Karpas-422 (cell line): ENCODE results near the gene MME. TPM values are rescaled to one million over a fixed set of nuclear protein-coding genes. Genes with fewer than 3 reads are reported as not detected.
A peak's percentile ranks its signal among the peaks of the same experiment; 100 is the strongest.
"Not testable (repeated sequence)": the region's sequence is repeated elsewhere in the genome, so short reads cannot be mapped to it uniquely, and the experiment has no call there.

ENCODE experiments used
- DNase-seq: peaks from one replicate; pipeline ENCODE4 v3.0.0-alpha.2; 2015
- H2AFZ ChIP-seq: fragments of 200-600 bp; sonication (generic); 2 replicates; pipeline ENCODE4 v1.6.1; 2014; ENCODE audit warnings: antibody characterized with exemption, low read length, mixed read lengths
- H3K27ac ChIP-seq: fragments of 200-600 bp; sonication (generic); 2 replicates; pipeline ENCODE4 v1.5.1; 2014; ENCODE audit warnings: mild to moderate bottlenecking, low read length, moderate library complexity
- H3K27me3 ChIP-seq: fragments of 200-600 bp; sonication (generic); 2 replicates; pipeline ENCODE4 v1.6.1; 2014; ENCODE audit warnings: low read length, mixed read lengths
- H3K36me3 ChIP-seq: fragments of 200-600 bp; sonication (generic); 2 replicates; pipeline ENCODE4 v1.6.1; 2014; ENCODE audit warnings: low read length, mixed read lengths; ENCODE audit not compliant: insufficient read depth
- H3K4me1 ChIP-seq: fragments of 200-600 bp; sonication (generic); 2 replicates; pipeline ENCODE4 v1.6.1; 2014; ENCODE audit warnings: mild to moderate bottlenecking, low read length, mixed read lengths
- H3K4me2 ChIP-seq: fragments of 200-600 bp; sonication (generic); 2 replicates; pipeline ENCODE4 v1.6.1; 2014; ENCODE audit warnings: low read length, low read depth, mild to moderate bottlenecking; ENCODE audit not compliant: poor library complexity, severe bottlenecking
- H3K4me3 ChIP-seq: fragments of 200-600 bp; sonication (generic); 2 replicates; pipeline ENCODE4 v1.5.1; 2014; ENCODE audit warnings: mild to moderate bottlenecking, antibody characterized with exemption, low read length, mixed read lengths
- H3K79me2 ChIP-seq: fragments of 200-600 bp; sonication (generic); 2 replicates; pipeline ENCODE4 v1.6.1; 2014; ENCODE audit warnings: mild to moderate bottlenecking, low read length, mixed read lengths
- H3K9ac ChIP-seq: fragments of 200-600 bp; sonication (generic); 2 replicates; pipeline ENCODE4 v1.6.0; 2014; ENCODE audit warnings: low read length
- H3K9me2 ChIP-seq: fragments of 200-600 bp; sonication (generic), shearing (Covaris generic); replicated peaks from 2 replicates; pipeline ENCODE4 v1.6.0; 2014; ENCODE audit warnings: mild to moderate bottlenecking, low read length, moderate library complexity; ENCODE audit not compliant: insufficient read depth
- H3K9me3 ChIP-seq: fragments of 300-700, 200-600 bp; sonication (generic); 2 replicates; pipeline ENCODE4 v1.6.1; 2014; ENCODE audit warnings: low read length, mixed read lengths
- H4K20me1 ChIP-seq: fragments of 200-600 bp; sonication (generic); 2 replicates; pipeline ENCODE4 v1.6.1; 2014; ENCODE audit warnings: mild to moderate bottlenecking, antibody characterized with exemption, low read length, low read depth; ENCODE audit not compliant: insufficient read depth
- total RNA-seq: library from RNA; depleted of rRNA; stranded (reverse); fragments of >200 nt; shearing (Covaris generic); gene quantifications from 2 replicates; pipeline ENCODE4 v1.2.3, GENCODE V29; 2014; ENCODE audit warnings: low replicate concordance

The MME gene
- total RNA-seq, 1 experiment from 2014 or later = 196 TPM

DNA sequence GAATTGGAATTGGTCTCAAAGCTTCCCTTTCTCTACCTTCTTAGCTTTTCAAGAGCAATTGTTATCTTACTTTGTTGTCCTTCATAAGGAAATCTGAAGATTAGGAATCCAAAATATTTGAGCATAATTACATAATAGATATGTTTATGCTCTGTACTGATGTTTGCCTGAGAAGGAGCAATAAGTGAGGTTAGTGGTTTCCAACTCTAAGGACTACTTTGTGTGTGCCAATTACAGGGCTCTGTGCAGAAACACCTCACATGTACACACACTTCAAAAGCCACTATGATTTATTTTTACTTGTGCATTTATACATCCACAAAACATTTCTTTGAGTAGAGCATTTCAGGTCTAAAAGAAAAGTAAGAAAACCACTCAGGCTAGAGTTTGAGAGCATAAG, 49.9 kb downstream of the MME start:
- Histone ChIP-seq H3K27me3 (no peaks in the 10 kb centered on the region), H3K79me2 (peaks cover 50% of the 10 kb centered on the region), H3K27ac (peak overlapping the region; percentile 75), H3K9me2 (no peaks in the 10 kb centered on the region), H4K20me1 (no peaks in the 10 kb centered on the region), H2AFZ (no peak overlapping the region), H3K9ac (peak overlapping the region; percentile 12), H3K9me3 (no peaks in the 10 kb centered on the region), H3K4me2 (peak overlapping the region; percentile 61), H3K4me1 (peaks cover 49% of the 10 kb centered on the region), H3K4me3 (no peak overlapping the region), H3K36me3 (peaks cover 37% of the 10 kb centered on the region)
- no peak for DNase-seq

DNA sequence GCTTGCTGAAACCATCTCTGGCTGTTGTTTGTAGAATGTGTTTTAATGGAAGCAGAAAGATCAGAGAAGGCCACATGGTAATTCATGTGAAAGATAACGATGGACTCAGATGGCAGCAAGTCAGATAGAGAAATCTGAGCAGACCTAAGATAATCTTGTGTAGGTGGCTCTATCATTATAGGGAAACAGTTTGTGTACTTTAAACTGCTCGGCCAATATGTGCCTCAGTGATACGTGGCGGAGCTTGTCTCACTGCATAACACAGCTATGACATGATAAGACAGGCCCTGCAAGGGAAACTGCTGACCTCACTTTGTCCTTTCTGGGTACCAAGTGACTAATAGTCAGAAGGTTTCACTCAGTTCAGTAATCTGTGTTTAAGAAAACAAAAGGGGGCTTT, 51.0 kb downstream of the MME start:
- H3K4me2 ChIP-seq = peak overlapping the region; percentile 61
- H3K27ac ChIP-seq = peak overlapping the region; percentile 75
- no peaks in the 10 kb centered on the region for H3K27me3 ChIP-seq
- H3K4me3 ChIP-seq = no peak overlapping the region
- H3K9ac ChIP-seq = no peak overlapping the region
- DNase-seq = no peak
- H3K4me1 ChIP-seq = peaks cover 49% of the 10 kb centered on the region
- H3K36me3 ChIP-seq = peaks cover 32% of the 10 kb centered on the region
- no peaks in the 10 kb centered on the region for H3K9me2 ChIP-seq
- no peaks in the 10 kb centered on the region for H4K20me1 ChIP-seq
- no peaks in the 10 kb centered on the region for H3K9me3 ChIP-seq
- peaks cover 57% of the 10 kb centered on the region for H3K79me2 ChIP-seq
- no peak overlapping the region for H2AFZ ChIP-seq

DNA sequence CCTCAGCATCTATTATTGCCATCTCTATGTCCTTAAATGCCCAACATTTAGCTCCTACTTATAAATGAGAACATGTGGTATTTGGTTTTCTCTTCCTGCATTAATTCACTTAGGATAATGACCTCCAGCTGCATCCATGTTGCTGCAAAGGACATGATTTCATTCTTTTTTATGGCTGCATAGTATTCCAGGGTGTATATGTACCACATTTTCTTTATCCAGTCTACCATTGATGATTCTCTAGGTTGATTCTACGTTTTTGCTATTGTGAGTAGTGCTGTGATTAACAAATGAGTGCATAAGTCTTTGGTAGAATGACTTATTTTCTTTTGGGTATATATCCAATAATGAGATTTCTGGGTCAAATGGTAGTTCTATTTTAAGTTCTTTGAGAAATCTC, 54.2 kb downstream of the MME start:
- not testable (repeated sequence) for H3K4me3 ChIP-seq, H3K27ac ChIP-seq

DNA sequence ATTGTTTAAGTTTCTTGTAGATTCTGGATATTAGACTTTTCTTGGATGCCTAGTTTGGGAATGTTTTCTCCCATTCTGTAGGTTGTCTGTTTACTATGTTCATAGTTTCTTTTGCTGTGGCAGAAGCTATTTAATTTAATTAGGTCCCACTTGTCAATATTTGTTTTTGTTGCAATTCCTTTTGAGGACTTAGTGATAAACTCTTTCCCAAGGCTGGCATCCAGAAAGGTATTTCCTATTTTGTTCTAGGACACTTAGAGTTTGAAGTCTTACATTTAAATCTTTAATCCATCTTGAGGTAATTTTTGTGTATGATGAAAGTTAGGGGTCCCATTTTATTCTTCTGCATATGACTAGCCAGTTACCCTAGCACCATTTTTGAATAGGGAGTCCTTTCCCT, 54.9 kb downstream of the MME start:
- Histone ChIP-seq H3K79me2 (peaks cover 46% of the 10 kb centered on the region), H3K9me2 (no peaks in the 10 kb centered on the region), H3K4me1 (peaks cover 17% of the 10 kb centered on the region), H2AFZ (no peak overlapping the region), H3K4me3 (no peak overlapping the region), H3K36me3 (peaks cover 24% of the 10 kb centered on the region), H3K27me3 (no peaks in the 10 kb centered on the region), H3K27ac (no peak overlapping the region), H3K9me3 (no peaks in the 10 kb centered on the region), H3K9ac (no peak overlapping the region), H3K4me2 (no peak overlapping the region), H4K20me1 (no peaks in the 10 kb centered on the region)
- no peak for DNase-seq

More for the DNA sequence above, 54.2 kb downstream of the MME start:
- peaks cover 24% of the 10 kb centered on the region for H3K4me1 ChIP-seq
- not testable (repeated sequence) for H3K27me3 ChIP-seq, H3K4me2 ChIP-seq, H3K9ac ChIP-seq, H3K9me3 ChIP-seq, DNase-seq, H3K9me2 ChIP-seq, H2AFZ ChIP-seq, H4K20me1 ChIP-seq
- H3K79me2 ChIP-seq = peaks cover 48% of the 10 kb centered on the region
- peaks cover 29% of the 10 kb centered on the region for H3K36me3 ChIP-seq

DNA sequence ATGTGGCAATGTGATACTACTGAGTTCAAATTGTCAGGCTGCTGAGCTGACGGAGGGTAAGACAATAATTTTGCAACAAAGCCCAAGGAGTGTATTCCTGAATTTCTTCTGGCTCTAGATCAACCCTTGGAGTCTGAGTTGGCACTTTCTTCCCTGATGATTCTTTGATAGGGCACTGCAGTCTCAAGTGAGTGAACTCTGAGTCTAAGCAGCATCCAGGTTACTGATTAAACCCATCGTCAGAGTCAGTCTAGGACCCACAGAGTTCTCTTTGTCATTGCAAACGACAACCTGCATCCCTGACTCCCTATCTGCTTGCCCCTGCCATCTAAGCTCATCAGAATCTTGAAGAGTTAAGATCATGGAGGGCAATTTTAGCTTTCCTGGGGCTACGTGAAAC, 58.6 kb downstream of the MME start:
- no peaks in the 10 kb centered on the region for H3K9me3 ChIP-seq
- H3K36me3 ChIP-seq = peaks cover 28% of the 10 kb centered on the region
- H2AFZ ChIP-seq = no peak overlapping the region
- no peak overlapping the region for H3K27ac ChIP-seq
- H3K4me1 ChIP-seq = peaks cover 5% of the 10 kb centered on the region; the same call in 1 of the 2 replicates
- no peak overlapping the region for H3K4me3 ChIP-seq
- DNase-seq = no peak
- H3K4me2 ChIP-seq = no peak overlapping the region
- no peak overlapping the region for H3K9ac ChIP-seq
- H3K9me2 ChIP-seq = no peaks in the 10 kb centered on the region
- peaks cover 22% of the 10 kb centered on the region for H3K79me2 ChIP-seq
- H3K27me3 ChIP-seq = no peaks in the 10 kb centered on the region
- no peaks in the 10 kb centered on the region for H4K20me1 ChIP-seq

DNA sequence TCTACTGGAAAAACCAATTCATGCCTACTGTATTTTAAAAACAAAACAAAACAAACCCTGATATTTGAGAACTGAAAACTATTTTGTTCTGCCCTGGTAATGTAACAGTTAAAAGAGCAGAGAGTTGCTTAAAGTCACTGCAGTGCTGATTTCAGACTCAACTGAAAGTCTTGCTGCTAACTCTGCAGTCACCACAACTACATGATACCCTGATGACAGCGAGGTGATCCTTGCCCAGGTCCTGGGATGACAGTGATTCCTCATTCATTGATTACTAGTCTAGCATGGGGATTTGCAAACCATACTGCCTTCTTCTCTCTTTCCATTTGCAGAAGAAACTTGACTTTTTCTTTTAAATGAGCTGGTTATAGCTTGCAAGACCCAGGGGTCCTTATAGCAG, 67.5 kb downstream of the MME start:
- H3K27ac ChIP-seq = no peak overlapping the region
- H3K27me3 ChIP-seq = no peaks in the 10 kb centered on the region
- peaks cover 76% of the 10 kb centered on the region for H3K36me3 ChIP-seq
- H3K4me3 ChIP-seq = no peak overlapping the region
- no peaks in the 10 kb centered on the region for H4K20me1 ChIP-seq
- no peaks in the 10 kb centered on the region for H3K79me2 ChIP-seq
- no peak overlapping the region for H3K4me2 ChIP-seq
- H3K9me2 ChIP-seq = no peaks in the 10 kb centered on the region
- H2AFZ ChIP-seq = no peak overlapping the region
- DNase-seq = no peak
- no peaks in the 10 kb centered on the region for H3K4me1 ChIP-seq
- no peak overlapping the region for H3K9ac ChIP-seq
- no peaks in the 10 kb centered on the region for H3K9me3 ChIP-seq

DNA sequence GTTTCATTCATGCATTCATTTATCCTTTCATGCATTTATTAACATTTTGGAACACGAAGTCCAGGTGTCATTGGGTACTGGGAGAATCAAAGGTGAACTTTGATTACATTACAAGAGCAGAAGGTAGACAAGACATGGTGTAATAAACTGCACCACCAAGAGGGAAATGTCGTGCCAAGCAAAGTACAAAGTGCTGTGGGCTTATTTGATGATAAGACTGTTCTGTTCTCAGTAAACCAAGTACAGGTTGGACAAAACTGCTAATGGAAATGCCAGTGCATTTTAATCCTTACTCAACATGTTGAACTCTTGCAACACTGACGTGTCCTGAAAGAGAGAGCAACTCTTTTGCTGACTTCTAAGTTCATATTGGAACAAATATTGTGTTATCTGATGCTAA, 69.4 kb downstream of the MME start:
- Histone ChIP-seq H3K4me1 (no peaks in the 10 kb centered on the region), H3K9me2 (no peaks in the 10 kb centered on the region), H3K36me3 (peaks cover 69% of the 10 kb centered on the region), H3K4me2 (no peak overlapping the region), H3K27me3 (no peaks in the 10 kb centered on the region), H4K20me1 (no peaks in the 10 kb centered on the region), H3K9me3 (no peaks in the 10 kb centered on the region), H3K79me2 (no peaks in the 10 kb centered on the region), H3K27ac (no peak overlapping the region), H2AFZ (no peak overlapping the region), H3K9ac (no peak overlapping the region), H3K4me3 (no peak overlapping the region)
- DNase-seq = no peak

DNA sequence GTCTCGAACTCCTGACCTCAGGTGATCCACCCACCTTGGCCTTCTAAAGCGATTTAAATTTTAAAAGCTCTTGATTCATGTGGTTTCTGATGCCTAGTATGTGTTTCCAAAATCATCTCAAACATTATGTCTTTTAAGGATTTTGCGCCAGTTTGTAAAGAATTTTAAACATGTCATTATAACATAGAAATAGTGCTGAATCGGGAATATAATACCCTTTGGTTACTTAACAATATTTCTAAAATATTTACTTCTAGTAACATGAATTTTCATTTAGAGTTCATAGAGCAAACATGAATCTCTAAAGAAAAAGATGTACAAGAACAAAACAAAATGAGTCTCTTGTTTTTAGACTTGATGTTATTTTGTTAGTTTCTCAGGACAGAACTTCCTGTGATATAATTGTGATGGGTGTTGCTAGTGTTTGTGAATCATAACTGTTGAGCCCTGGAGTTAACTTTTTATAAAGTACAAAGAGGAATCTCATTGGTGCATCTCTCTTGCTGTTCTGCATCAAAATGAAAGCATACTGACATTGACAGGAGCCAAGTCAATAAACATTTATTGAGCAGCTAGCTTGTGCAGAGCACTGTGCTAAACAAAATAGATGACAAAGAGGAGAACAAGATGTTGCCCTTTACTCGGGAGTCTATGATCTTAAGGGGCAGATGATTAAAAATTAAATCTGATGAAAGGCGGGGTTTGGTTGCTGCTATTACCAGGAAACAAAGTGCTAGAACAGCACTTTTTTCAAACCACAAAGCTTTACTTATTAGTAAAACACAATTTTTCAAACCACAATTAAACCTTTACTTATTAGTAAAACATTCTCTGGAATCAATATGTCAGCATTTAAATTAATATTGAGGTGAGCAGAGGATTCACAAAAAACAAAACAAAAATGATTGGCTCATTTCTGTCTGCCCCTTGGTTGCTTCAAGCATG, 73.4 kb downstream of the MME start:
- no peak overlapping the region for H2AFZ ChIP-seq
- H3K4me1 ChIP-seq = peaks cover 3% of the 10 kb centered on the region; the same call in 1 of the 2 replicates

More for the DNA sequence above, 73.4 kb downstream of the MME start:
- Histone ChIP-seq H4K20me1 (no peaks in the 10 kb centered on the region), H3K9me3 (no peaks in the 10 kb centered on the region), H3K79me2 (no peaks in the 10 kb centered on the region), H3K27ac (no peak overlapping the region), H3K27me3 (no peaks in the 10 kb centered on the region), H3K4me2 (no peak overlapping the region), H3K36me3 (peaks cover 70% of the 10 kb centered on the region), H3K9me2 (no peaks in the 10 kb centered on the region), H3K9ac (no peak overlapping the region), H3K4me3 (no peak overlapping the region)
- no peak for DNase-seq
